Keratinocyte (primary cell): ENCODE results near the gene CASP6. TPM values are rescaled to one million over a fixed set of nuclear protein-coding genes. Genes with fewer than 3 reads are reported as not detected.

Experiments used
- DNase-seq: peaks from one replicate; pipeline ENCODE4 v3.0.0-alpha.2; 2011; ENCODE audit warnings: low read depth, missing footprints, low spot score
- FAIRE-seq: peaks from 2 replicates; lab custom pipeline; 2011; peaks lifted over from hg19 to GRCh38; lab: Jason Lieb, UNC
- H2AFZ ChIP-seq: 2 replicates; pipeline ENCODE4 v1.6.0; 2012; ENCODE audit warnings: low read length, control low read depth, inconsistent platforms; ENCODE audit not compliant: control insufficient read depth
- H3K27ac ChIP-seq: 2 replicates; pipeline ENCODE4 v1.5.1; 2011; ENCODE audit warnings: low read length; ENCODE audit not compliant: control insufficient read depth, insufficient read depth
- H3K27me3 ChIP-seq: 3 replicates; pipeline ENCODE4 v1.6.0; 2011; ENCODE audit warnings: low read length; ENCODE audit not compliant: control insufficient read depth, insufficient read depth; ENCODE audit errors: extremely low read depth
- H3K36me3 ChIP-seq, 2 experiments: 2 replicates in 1 of 2; 3 replicates in 1 of 2; pipeline ENCODE4 v1.5.1; 2011; ENCODE audit warnings: low read length in 2 of 2, mild to moderate bottlenecking in 1 of 2; ENCODE audit not compliant: control insufficient read depth in 2 of 2, insufficient read depth in 2 of 2; ENCODE audit errors: extremely low read depth in 1 of 2
- H3K4me1 ChIP-seq: 3 replicates; pipeline ENCODE4 v1.5.1; 2011; ENCODE audit warnings: low read length; ENCODE audit not compliant: control insufficient read depth, insufficient read depth; ENCODE audit errors: extremely low read depth
- H3K4me2 ChIP-seq: 3 replicates; pipeline ENCODE4 v1.6.0; 2011; ENCODE audit warnings: low read depth, low read length; ENCODE audit not compliant: control insufficient read depth, insufficient read depth; ENCODE audit errors: extremely low read depth
- H3K4me3 ChIP-seq, 3 experiments: fragments of 200-600 bp in 1 of 3; sonication (generic) in 1 of 3; 2 replicates in 2 of 3; 3 replicates in 1 of 3; pipeline ENCODE4 v1.5.1; 2011 to 2016; ENCODE audit warnings: low read length in 3 of 3, mild to moderate bottlenecking in 3 of 3, control low read depth in 2 of 3, inconsistent platforms in 1 of 3, low read depth in 1 of 3, mixed read lengths in 1 of 3, mixed run types in 1 of 3, moderate library complexity in 1 of 3; ENCODE audit not compliant: control insufficient read depth in 2 of 3, insufficient read depth in 2 of 3; ENCODE audit errors: extremely low read depth in 1 of 3
- H3K79me2 ChIP-seq: 2 replicates; pipeline ENCODE4 v1.6.0; 2012; ENCODE audit warnings: low read length; ENCODE audit not compliant: control insufficient read depth, insufficient read depth
- H3K9ac ChIP-seq: 3 replicates; pipeline ENCODE4 v1.6.0; 2011; ENCODE audit warnings: low read length; ENCODE audit not compliant: control insufficient read depth, insufficient read depth; ENCODE audit errors: extremely low read depth
- H3K9me1 ChIP-seq: 3 replicates; pipeline ENCODE4 v1.6.0; 2011; ENCODE audit warnings: low read length; ENCODE audit not compliant: control insufficient read depth, insufficient read depth; ENCODE audit errors: extremely low read depth
- H3K9me3 ChIP-seq: 2 replicates; pipeline ENCODE4 v1.5.1; 2012; ENCODE audit warnings: low read depth, low read length; ENCODE audit not compliant: control insufficient read depth
- H4K20me1 ChIP-seq: 3 replicates; pipeline ENCODE4 v1.6.0; 2011; ENCODE audit warnings: low read length; ENCODE audit not compliant: control insufficient read depth, insufficient read depth; ENCODE audit errors: extremely low read depth
- CTCF ChIP-seq, 3 experiments: IDR thresholded peaks in 1 of 3; conservative IDR thresholded peaks in 1 of 3; optimal IDR thresholded peaks in 1 of 3; 2 replicates in 2 of 3; 3 replicates in 1 of 3; pipeline versions ENCODE3 to v1.5.1; 2011; ENCODE audit warnings: low read length in 3 of 3, mild to moderate bottlenecking in 3 of 3, moderate library complexity in 2 of 3, control low read depth in 1 of 3, inconsistent platforms in 1 of 3; ENCODE audit not compliant: insufficient read depth in 2 of 3; ENCODE audit errors: extremely low read depth in 1 of 3
- EZH2 ChIP-seq: IDR thresholded peaks from one replicate; pipeline ENCODE4 v1.6.1; 2012; ENCODE audit warnings: inconsistent platforms, mild to moderate bottlenecking, low read length, moderate library complexity
- dilution Hi-C: fragments of 300-500 bp; cut with MboI; formaldehyde crosslinking; loops from one replicate; pipeline ENCODE4 v1.7.0; 2020; ENCODE audit warnings: low sequenced_read_pairs; ENCODE audit not compliant: extremely low pct_ligation_motif_present
- polyA plus RNA-seq, 5 experiments: library from polyadenylated mRNA; depleted of rRNA in 3 of 5; stranded (reverse) in 3 of 5; stranded (forward) in 1 of 5; unstranded in 1 of 5; fragments of >200 nt; gene quantifications; 1 replicate in 1 of 5; 2 replicates in 3 of 5; 3 replicates in 1 of 5; pipeline versions ENCODE4 v1.2.1 to v1.2.3, GENCODE V29; 2011 to 2012; ENCODE audit warnings: missing spikeins in 2 of 5, low read depth in 1 of 5, low replicate concordance in 1 of 5

Gene CASP6
- polyA plus RNA-seq, 1 donor (not counting 4 experiments of a cell fraction or from before 2014, with no cell fraction given): 52.0 TPM

- dilution Hi-C loops: no loop called here
These were observed 41.1 kb downstream of the CASP6 start for GRCh38 chr4:109662116-109662515.

DNA sequence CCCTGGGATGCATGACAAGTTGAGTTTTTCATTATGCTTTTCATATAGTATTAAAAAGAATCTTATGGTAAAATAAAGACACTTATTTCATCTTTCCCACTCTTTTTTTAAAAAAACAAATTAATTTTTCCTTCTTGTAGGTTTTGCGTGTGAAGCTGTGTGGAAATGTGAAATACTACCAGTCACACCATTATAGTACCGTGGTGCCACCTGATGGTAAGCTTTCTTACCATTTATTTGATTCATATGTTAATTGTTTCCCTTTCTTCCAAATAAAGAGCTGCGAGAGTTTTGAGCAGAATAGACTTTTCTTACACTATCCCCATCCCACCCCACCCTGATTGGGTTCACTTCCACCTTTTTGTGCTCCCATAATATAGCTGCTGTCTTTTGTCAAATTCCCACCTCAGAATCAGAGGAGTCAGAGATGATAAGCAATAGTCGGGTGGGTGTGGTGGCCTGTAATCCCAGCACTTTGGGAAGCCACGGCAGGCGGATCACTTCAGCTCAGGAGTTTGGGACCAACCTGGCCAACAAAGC, 44.3 kb downstream of the CASP6 start:
- Histone ChIP-seq H3K9ac (no peak overlapping the region), H3K27me3 (no peaks in the 10 kb centered on the region), H3K79me2 (no peaks in the 10 kb centered on the region), H3K9me1 (no peaks in the 10 kb centered on the region), H3K9me3 (no peaks in the 10 kb centered on the region), H4K20me1 (no peaks in the 10 kb centered on the region), H3K36me3 (no peaks in the 10 kb centered on the region), H3K27ac (no peak overlapping the region), H3K4me2 (no peak overlapping the region), H2AFZ (no peak overlapping the region), H3K4me3 (no peak overlapping the region), H3K4me1 (no peaks in the 10 kb centered on the region)
- dilution Hi-C loops: no loop called here
- FAIRE-seq (no peak), DNase-seq (no peak)
- no peak for TF ChIP-seq EZH2
- TF ChIP-seq CTCF (optimal IDR thresholded peaks at IDR 0.05 in 1 of 3, IDR thresholded peaks at IDR 0.05 in 1 of 3, conservative IDR thresholded peaks at IDR 0.05 in 1 of 3; ENCODE audit: extremely low read depth in 1 of 3, insufficient read depth in 2 of 3, low read length in 3 of 3): no peak

More at GRCh38 chr4:109662116-109662515, 41.1 kb downstream of the CASP6 start:
- H3K9ac ChIP-seq: no peak overlapping the region
- H3K27ac ChIP-seq: no peak overlapping the region
- no peaks in the 10 kb centered on the region for H3K4me1 ChIP-seq
- H4K20me1 ChIP-seq: no peaks in the 10 kb centered on the region
- FAIRE-seq: no peak
- DNase-seq: no peak
- H3K4me3 ChIP-seq: no peak overlapping the region
- no peaks in the 10 kb centered on the region for H3K9me3 ChIP-seq
- no peak overlapping the region for H2AFZ ChIP-seq
- H3K79me2 ChIP-seq: no peaks in the 10 kb centered on the region
- no peak for TF ChIP-seq CTCF (optimal IDR thresholded peaks at IDR 0.05 in 1 of 3, IDR thresholded peaks at IDR 0.05 in 1 of 3, conservative IDR thresholded peaks at IDR 0.05 in 1 of 3; ENCODE audit: extremely low read depth in 1 of 3, insufficient read depth in 2 of 3, low read length in 3 of 3)
- no peak for TF ChIP-seq EZH2
- H3K9me1 ChIP-seq: no peaks in the 10 kb centered on the region
- H3K36me3 ChIP-seq: no peaks in the 10 kb centered on the region
- H3K4me2 ChIP-seq: no peak overlapping the region
- no peaks in the 10 kb centered on the region for H3K27me3 ChIP-seq
